ENCODE measurements around the gene PCBD1.

GRCh38 chr10:70914316-70914864, 26.0 kb upstream of the PCBD1 start:
- TF ChIP-seq CTCF (IDR thresholded peaks at IDR 0.05): no peak
- TF ChIP-seq POLR2A (IDR thresholded peaks at IDR 0.05): no peak
- no peak for TF ChIP-seq POLR2AphosphoS5 (IDR thresholded peaks at IDR 0.05; ENCODE audit: insufficient read depth in 1 of 2, low read depth in 1 of 2)

Data from vagina (tissue), 2 donors.